ENCODE data around the gene ANKK1. TPM values are rescaled to one million over a fixed set of nuclear protein-coding genes. Genes with fewer than 3 reads are reported as not detected.

Gene ANKK1
- total RNA-seq, 1 experiment from 2014 or later, result 0.06 TPM

Other genes starting within 250 kb of the ANKK1 start
- gene TTC12, start 73.2 kb upstream of the ANKK1 start, total RNA-seq (2014; rRNA removed; shearing (Covaris generic)), result 10.8 and 17.2 TPM in 2 replicates
- 0.55 and 1.6 TPM in 2 replicates for gene DRD2, start 87.6 kb downstream of the ANKK1 start, total RNA-seq (2014; rRNA removed; shearing (Covaris generic))

Data from H4 (cell line).